ENCODE results near the gene TBC1D14.

TBC1D14 gene

DNA sequence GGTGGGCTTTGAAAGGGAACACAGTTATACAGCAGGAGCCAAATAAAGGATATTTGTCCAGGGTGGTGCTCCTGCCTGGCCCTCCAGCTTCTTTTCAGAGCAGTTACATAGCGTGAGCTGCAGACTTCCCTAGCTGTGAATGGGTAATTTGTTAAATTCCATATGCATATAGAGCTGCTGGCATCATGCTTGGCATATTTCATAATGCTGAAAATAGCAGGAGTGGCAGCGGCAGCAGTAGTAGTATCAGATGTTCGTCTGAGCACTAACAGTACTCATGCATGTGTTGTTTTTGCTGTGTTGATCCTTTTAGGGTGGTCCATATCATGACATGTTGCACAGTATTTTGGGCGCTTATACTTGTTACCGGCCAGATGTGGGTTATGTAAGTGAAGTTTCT, 99.9 kb downstream of the TBC1D14 start:
- FAIRE-seq, result no peak
- no peak for TF ChIP-seq SPI1 (IDR thresholded peaks at IDR 0.05; ENCODE audit: low read depth, low read length)
- no peak for TF ChIP-seq POLR2AphosphoS5 (IDR thresholded peaks at IDR 0.05; ENCODE audit: low read depth, low read length)
- TF ChIP-seq PAX5 (IDR thresholded peaks at IDR 0.05; ENCODE audit: insufficient read depth, low read length, severe bottlenecking), result no peak
- no peak for TF ChIP-seq TAF1 (IDR thresholded peaks at IDR 0.05; ENCODE audit: low read depth, low read length)
- TF ChIP-seq POLR2A (IDR thresholded peaks at IDR 0.05; ENCODE audit: low read depth, low read length), result no peak
- no peak for TF ChIP-seq POU2F2 (IDR thresholded peaks at IDR 0.05; ENCODE audit: low read depth, low read length)
- no peak for DNase-seq (ENCODE audit: insufficient read length, low spot score)

DNA sequence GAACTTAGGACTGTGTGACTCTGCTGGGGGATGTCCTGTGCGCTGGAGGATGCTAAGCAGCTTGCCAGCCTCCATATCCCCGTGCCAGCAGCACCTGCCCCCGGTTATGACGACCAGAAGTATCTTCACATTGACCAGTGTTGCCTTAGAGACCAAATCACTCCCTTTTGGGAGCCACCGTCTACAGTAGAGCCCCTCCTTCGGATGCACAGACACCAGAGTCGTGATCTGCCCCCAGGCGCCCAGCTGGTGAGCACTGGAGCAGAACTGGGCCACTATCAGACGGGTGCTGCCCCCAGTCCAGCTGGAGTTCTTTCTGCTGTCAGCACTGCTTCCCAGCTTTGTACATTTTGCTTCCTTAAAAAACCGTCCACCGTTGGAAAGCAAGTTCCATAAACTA, 103.5 kb downstream of the TBC1D14 start:
- no peak for FAIRE-seq
- no peak for TF ChIP-seq TAF1 (IDR thresholded peaks at IDR 0.05; ENCODE audit: low read depth, low read length)
- no peak for TF ChIP-seq POLR2A (IDR thresholded peaks at IDR 0.05; ENCODE audit: low read depth, low read length)
- no peak for TF ChIP-seq SPI1 (IDR thresholded peaks at IDR 0.05; ENCODE audit: low read depth, low read length)
- no peak for TF ChIP-seq POLR2AphosphoS5 (IDR thresholded peaks at IDR 0.05; ENCODE audit: low read depth, low read length)
- no peak for TF ChIP-seq PAX5 (IDR thresholded peaks at IDR 0.05; ENCODE audit: insufficient read depth, low read length, severe bottlenecking)
- no peak for TF ChIP-seq POU2F2 (IDR thresholded peaks at IDR 0.05; ENCODE audit: low read depth, low read length)
- DNase-seq (ENCODE audit: insufficient read length, low spot score), result no peak

DNA sequence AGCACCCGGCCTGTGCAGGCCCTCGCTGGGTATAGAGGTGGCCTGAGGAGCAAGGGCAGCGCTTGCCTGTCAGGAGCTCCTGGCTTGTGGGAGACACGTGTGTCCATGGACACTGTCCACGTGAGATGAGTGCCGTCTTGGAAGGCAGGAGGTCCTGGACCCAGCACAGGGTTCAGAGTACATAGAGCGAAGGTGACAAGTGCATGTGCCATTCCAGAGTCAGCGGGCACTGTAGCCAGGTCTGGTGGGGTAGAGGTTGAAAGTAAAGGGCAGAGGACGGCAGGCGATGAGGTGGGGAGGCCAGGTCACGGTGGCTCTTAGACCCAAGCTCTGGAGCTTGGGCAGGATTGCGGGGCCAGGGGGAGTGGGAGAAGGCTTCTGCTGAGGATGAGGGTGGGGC, 105.2 kb downstream of the TBC1D14 start:
- DNase-seq (ENCODE audit: insufficient read length, low spot score), result no peak
- TF ChIP-seq PAX5 (IDR thresholded peaks at IDR 0.05; ENCODE audit: insufficient read depth, low read length, severe bottlenecking) (no peak), POU2F2 (IDR thresholded peaks at IDR 0.05; ENCODE audit: low read depth, low read length) (no peak), SPI1 (IDR thresholded peaks at IDR 0.05; ENCODE audit: low read depth, low read length) (no peak), POLR2AphosphoS5 (IDR thresholded peaks at IDR 0.05; ENCODE audit: low read depth, low read length) (no peak), POLR2A (IDR thresholded peaks at IDR 0.05; ENCODE audit: low read depth, low read length) (no peak), TAF1 (IDR thresholded peaks at IDR 0.05; ENCODE audit: low read depth, low read length) (no peak)
- FAIRE-seq, result no peak

DNA sequence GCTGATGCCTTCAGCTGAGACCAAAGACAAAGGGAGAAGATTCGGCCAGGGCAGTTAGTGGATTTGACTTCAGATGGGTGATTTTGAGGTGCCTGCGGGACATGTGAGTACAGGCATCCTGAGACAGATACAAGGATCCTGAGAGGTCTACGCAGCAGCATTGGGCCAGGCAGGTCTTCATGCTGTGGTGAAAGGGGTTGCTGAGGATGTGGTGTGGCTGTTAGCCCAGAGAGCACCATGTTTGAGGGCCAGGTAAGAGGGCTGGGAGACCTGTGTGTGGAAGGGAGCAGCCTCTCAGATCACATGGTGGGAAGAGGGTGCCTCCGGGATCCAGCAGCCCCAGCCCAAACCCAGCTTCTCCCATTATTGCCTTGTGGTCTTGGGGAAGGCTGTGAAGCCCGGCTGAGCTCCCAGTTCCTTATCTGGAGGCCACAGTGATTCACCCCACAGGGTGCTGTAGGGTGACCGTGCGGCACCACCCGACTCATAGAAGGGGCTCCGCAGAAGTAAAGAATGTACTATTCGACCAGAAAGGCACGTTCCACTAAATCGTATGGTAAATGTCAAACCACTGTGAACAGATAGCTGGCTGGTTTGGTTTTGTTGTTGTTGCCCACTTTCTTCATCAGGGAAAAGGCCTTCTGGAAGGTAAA, 105.9 kb downstream of the TBC1D14 start:
- no peak for TF ChIP-seq POU2F2 (IDR thresholded peaks at IDR 0.05; ENCODE audit: low read depth, low read length)
- TF ChIP-seq TAF1 (IDR thresholded peaks at IDR 0.05; ENCODE audit: low read depth, low read length), result no peak
- no peak for TF ChIP-seq POLR2A (IDR thresholded peaks at IDR 0.05; ENCODE audit: low read depth, low read length)
- no peak for TF ChIP-seq POLR2AphosphoS5 (IDR thresholded peaks at IDR 0.05; ENCODE audit: low read depth, low read length)
- no peak for TF ChIP-seq PAX5 (IDR thresholded peaks at IDR 0.05; ENCODE audit: insufficient read depth, low read length, severe bottlenecking)
- no peak for TF ChIP-seq SPI1 (IDR thresholded peaks at IDR 0.05; ENCODE audit: low read depth, low read length)
- no peak for FAIRE-seq
- DNase-seq (ENCODE audit: insufficient read length, low spot score), result no peak

GRCh38 chr4:7016086-7016485, 106.5 kb downstream of the TBC1D14 start:
- TF ChIP-seq TAF1 (IDR thresholded peaks at IDR 0.05; ENCODE audit: low read depth, low read length), result no peak
- no peak for FAIRE-seq
- no peak for DNase-seq (ENCODE audit: insufficient read length, low spot score)

DNA sequence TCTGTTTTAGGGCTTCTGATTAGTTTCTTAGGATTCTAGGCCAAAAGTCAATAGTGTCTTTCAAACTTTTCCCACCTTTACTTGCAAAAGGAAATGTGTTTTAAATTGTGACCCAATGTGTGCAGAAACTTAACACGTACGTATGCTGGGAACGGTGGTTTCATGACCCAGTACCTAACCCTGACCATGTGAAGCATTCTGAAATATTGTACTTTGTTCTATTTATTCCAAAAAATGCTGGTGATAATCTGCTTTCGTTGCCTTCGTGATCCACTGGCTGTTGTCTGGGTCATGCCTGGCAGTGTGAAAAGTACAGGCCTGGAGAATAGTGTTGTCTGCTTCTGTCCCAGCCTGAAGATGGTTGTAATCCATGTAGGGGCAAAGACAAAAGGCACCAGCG, 106.9 kb downstream of the TBC1D14 start:
- TF ChIP-seq SPI1 (IDR thresholded peaks at IDR 0.05; ENCODE audit: low read depth, low read length), result no peak
- no peak for TF ChIP-seq POLR2A (IDR thresholded peaks at IDR 0.05; ENCODE audit: low read depth, low read length)
- no peak for TF ChIP-seq POLR2AphosphoS5 (IDR thresholded peaks at IDR 0.05; ENCODE audit: low read depth, low read length)
- no peak for TF ChIP-seq PAX5 (IDR thresholded peaks at IDR 0.05; ENCODE audit: insufficient read depth, low read length, severe bottlenecking)
- TF ChIP-seq TAF1 (IDR thresholded peaks at IDR 0.05; ENCODE audit: low read depth, low read length), result no peak
- TF ChIP-seq POU2F2 (IDR thresholded peaks at IDR 0.05; ENCODE audit: low read depth, low read length), result no peak
- DNase-seq (ENCODE audit: insufficient read length, low spot score), result no peak
- FAIRE-seq, result no peak

DNA sequence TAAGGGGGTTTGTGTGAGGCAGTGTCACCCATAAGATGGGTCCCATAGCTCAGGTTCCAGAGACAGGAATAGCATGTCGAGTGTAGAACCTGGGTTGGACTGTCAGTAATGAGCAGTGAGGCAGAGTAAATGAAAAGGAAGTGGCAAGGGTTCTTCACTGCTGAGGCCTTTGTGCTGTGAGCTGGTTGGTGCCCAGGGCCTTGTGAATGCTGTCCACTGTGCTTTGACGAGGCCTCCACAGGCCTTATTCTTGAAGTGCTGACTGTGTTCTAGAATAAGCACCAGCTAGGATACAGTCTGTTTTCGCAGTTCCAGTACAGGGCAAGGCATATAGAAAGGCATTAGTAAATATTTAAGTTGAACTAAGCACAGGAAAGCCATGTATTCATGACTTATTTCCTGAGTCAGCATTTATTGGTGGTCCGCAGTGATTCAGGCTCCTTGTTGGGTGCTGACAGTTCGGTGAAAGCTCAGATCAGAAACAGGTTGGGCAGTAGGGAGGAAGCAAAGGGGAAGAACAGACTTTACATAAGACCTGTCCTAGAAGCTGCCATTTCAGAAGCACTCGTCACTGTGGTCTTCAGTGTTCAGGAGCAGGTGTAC, 107.9 kb downstream of the TBC1D14 start:
- no peak for FAIRE-seq
- no peak for DNase-seq (ENCODE audit: insufficient read length, low spot score)
- no peak for TF ChIP-seq SPI1 (IDR thresholded peaks at IDR 0.05; ENCODE audit: low read depth, low read length)
- TF ChIP-seq TAF1 (IDR thresholded peaks at IDR 0.05; ENCODE audit: low read depth, low read length), result no peak
- no peak for TF ChIP-seq PAX5 (IDR thresholded peaks at IDR 0.05; ENCODE audit: insufficient read depth, low read length, severe bottlenecking)

DNA sequence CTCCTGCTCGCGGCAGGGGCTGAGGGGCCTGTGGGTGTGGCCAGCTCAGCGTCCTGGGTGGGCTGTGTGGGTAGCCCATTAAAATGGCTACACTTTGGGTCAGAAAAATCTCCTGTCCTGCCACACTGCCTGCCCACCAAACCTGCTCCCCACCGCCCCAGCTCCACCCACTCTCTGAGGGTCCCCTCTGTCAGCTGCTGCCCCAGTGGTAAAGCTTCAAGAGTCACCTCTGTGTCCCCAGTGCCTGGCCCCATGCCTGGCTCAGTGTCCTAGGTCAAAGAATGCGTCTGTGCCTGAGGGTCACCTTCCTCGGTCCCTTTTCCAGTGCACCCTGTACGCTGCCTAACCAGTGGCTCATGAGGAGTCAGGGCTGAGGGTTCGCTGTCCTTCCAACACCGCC, 108.7 kb downstream of the TBC1D14 start:
- no peak for FAIRE-seq
- DNase-seq (ENCODE audit: insufficient read length, low spot score), result no peak
- TF ChIP-seq TAF1 (IDR thresholded peaks at IDR 0.05; ENCODE audit: low read depth, low read length), result no peak
- no peak for TF ChIP-seq POLR2AphosphoS5 (IDR thresholded peaks at IDR 0.05; ENCODE audit: low read depth, low read length)
- TF ChIP-seq PAX5 (IDR thresholded peaks at IDR 0.05; ENCODE audit: insufficient read depth, low read length, severe bottlenecking), result no peak
- no peak for TF ChIP-seq POU2F2 (IDR thresholded peaks at IDR 0.05; ENCODE audit: low read depth, low read length)
- TF ChIP-seq POLR2A (IDR thresholded peaks at IDR 0.05; ENCODE audit: low read depth, low read length), result no peak
- TF ChIP-seq SPI1 (IDR thresholded peaks at IDR 0.05; ENCODE audit: low read depth, low read length), result no peak

- no peak for FAIRE-seq
- TF ChIP-seq PAX5 (IDR thresholded peaks at IDR 0.05; ENCODE audit: insufficient read depth, low read length, severe bottlenecking) (no peak), POU2F2 (IDR thresholded peaks at IDR 0.05; ENCODE audit: low read depth, low read length) (no peak), TAF1 (IDR thresholded peaks at IDR 0.05; ENCODE audit: low read depth, low read length) (no peak), POLR2AphosphoS5 (IDR thresholded peaks at IDR 0.05; ENCODE audit: low read depth, low read length) (no peak), SPI1 (IDR thresholded peaks at IDR 0.05; ENCODE audit: low read depth, low read length) (no peak), POLR2A (IDR thresholded peaks at IDR 0.05; ENCODE audit: low read depth, low read length) (no peak)
- DNase-seq (ENCODE audit: insufficient read length, low spot score), result no peak
Measured at GRCh38 chr4:7019367-7019766, 109.7 kb downstream of the TBC1D14 start.

DNA sequence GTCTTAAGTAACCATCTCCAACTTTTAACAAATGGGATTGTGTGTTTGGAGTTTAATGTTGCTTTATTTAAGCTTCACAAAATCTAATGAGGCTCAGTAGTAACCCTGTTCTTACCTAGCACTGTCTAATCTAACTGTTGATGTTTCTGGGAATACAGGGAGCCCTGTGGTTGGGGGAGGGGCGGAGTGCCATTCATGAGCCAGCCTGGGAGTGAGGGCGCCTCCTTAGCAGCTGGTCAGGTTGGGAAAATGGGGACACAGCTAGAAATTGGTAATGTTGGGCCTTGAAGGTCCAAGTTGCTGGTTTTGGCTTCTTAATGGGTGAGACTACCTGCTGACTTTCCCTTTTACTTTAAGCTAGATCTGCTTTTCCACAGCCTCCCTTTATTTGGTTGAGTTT, 110.7 kb downstream of the TBC1D14 start:
- FAIRE-seq (no peak), DNase-seq (ENCODE audit: insufficient read length, low spot score) (no peak)
- TF ChIP-seq SPI1 (IDR thresholded peaks at IDR 0.05; ENCODE audit: low read depth, low read length), result no peak
- TF ChIP-seq POLR2A (IDR thresholded peaks at IDR 0.05; ENCODE audit: low read depth, low read length), result no peak
- no peak for TF ChIP-seq POLR2AphosphoS5 (IDR thresholded peaks at IDR 0.05; ENCODE audit: low read depth, low read length)
- TF ChIP-seq TAF1 (IDR thresholded peaks at IDR 0.05; ENCODE audit: low read depth, low read length), result no peak
- TF ChIP-seq PAX5 (IDR thresholded peaks at IDR 0.05; ENCODE audit: insufficient read depth, low read length, severe bottlenecking), result no peak
- TF ChIP-seq POU2F2 (IDR thresholded peaks at IDR 0.05; ENCODE audit: low read depth, low read length), result no peak

Measured in GM12891 (cell line).